ENCODE results near the gene LHX8.

Gene LHX8

DNA sequence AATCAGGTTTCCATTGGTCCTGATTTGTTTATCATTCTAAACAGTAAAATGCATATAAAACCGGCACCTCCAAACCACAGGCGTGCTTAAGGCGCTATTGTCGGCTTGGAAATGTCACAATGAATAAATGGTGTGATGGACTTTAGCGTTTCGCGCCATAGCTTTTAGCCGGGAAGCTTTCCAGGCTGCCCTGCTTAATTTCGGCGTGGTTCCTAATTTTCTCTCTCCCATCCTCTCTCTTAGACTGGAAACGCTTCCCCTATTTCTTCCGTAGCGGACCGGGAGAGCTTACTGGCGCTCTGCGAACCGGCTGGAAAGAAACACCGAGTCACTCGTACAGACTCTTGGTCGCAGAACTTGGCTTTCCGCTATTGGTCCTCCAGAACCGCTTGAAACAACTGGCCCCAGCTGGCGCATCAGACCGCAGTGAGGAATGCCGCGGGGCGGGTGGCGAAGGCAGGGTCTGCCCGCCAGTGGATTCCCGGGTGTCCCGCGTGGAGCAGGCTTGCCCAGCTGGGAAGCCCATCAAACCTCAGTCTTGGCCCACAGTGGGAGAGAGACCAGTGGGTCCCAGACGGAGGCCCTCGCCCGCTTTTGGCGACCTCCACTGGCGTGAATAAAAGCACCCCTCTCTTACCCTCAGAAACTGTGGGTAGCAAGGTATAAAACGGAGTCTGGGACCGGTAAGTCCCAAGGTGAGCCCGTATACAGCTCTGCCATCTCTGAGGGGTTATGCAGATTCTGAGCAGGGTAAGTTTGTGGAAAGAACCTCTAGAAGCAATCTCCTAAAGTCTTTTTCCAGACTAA lies 4.0 kb upstream of the LHX8 start:
- no peak for TF ChIP-seq ZNF544 (tag by site-specific recombination; IDR thresholded peaks at IDR 0.05)
- Histone ChIP-seq H3K36me3 (ENCODE audit: control insufficient read depth in 2 of 2, insufficient read depth in 1 of 2, low read length in 2 of 2) (no peaks in the 10 kb centered on the region), H3K4me3 (ENCODE audit: low read depth, low read length) (no peak overlapping the region), H3K9me3 (ENCODE audit: control insufficient read depth, insufficient read depth, low read depth, low read length) (no peaks in the 10 kb centered on the region), H3K4me1 (ENCODE audit: control insufficient read depth, insufficient read depth, low read length) (no peaks in the 10 kb centered on the region), H3K27ac (ENCODE audit: extremely low read depth, low read depth, low read length) (no peak overlapping the region)
- ChIA-PET CTCF (no interaction called here), POLR2A (no interaction called here)

DNA sequence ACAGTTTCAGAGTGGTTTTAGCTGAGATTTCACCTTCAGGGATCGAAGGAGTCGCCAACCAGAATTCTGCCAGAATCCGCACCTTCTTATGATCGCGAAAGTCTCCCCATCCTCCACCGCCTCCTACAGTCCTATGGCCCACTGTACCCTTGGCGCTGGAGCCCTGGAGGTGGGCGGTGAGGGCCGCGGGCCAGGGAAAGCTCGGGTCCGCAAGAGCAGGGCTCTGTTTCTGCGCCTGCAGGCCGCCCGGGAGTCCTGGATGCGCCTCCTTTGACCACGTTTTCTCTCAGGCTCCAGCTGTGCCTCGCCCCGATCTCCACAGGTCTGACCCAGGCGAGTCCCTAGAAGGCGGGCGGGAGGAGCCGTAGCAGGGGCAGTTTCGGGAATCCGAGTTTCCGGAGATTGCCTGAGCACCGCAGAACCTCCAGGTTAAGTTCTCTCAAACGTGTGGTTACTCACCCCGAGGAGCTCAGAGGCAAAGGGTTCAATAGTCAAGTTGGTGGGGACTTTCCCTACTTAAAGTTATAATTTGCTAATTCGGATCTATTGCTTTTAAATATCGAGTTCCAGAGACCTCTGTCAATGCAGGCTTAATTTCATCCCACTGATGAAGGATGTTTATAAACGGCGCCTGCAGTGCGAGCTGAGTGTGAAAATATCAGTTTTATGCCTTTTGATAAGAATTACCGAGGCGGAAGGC lies 3.2 kb upstream of the LHX8 start:
- no peak overlapping the region for H3K27ac ChIP-seq (ENCODE audit: extremely low read depth, low read depth, low read length)
- ChIA-PET POLR2A (no interaction called here), CTCF (no interaction called here)
- H3K9me3 ChIP-seq (ENCODE audit: control insufficient read depth, insufficient read depth, low read depth, low read length): no peaks in the 10 kb centered on the region
- H3K4me1 ChIP-seq (ENCODE audit: control insufficient read depth, insufficient read depth, low read length): no peaks in the 10 kb centered on the region
- H3K36me3 ChIP-seq (ENCODE audit: control insufficient read depth in 2 of 2, insufficient read depth in 1 of 2, low read length in 2 of 2): no peaks in the 10 kb centered on the region
- H3K4me3 ChIP-seq (ENCODE audit: low read depth, low read length): no peak overlapping the region
- TF ChIP-seq ZBTB7A (tag by site-specific recombination; IDR thresholded peaks at IDR 0.05; ENCODE audit: low read depth) (no peak), ZNF585B (tag by site-specific recombination; IDR thresholded peaks at IDR 0.05) (no peak), ZNF670 (tag by site-specific recombination; IDR thresholded peaks at IDR 0.05; ENCODE audit: low read depth) (no peak)
- TF ChIP-seq, protein P1, sequence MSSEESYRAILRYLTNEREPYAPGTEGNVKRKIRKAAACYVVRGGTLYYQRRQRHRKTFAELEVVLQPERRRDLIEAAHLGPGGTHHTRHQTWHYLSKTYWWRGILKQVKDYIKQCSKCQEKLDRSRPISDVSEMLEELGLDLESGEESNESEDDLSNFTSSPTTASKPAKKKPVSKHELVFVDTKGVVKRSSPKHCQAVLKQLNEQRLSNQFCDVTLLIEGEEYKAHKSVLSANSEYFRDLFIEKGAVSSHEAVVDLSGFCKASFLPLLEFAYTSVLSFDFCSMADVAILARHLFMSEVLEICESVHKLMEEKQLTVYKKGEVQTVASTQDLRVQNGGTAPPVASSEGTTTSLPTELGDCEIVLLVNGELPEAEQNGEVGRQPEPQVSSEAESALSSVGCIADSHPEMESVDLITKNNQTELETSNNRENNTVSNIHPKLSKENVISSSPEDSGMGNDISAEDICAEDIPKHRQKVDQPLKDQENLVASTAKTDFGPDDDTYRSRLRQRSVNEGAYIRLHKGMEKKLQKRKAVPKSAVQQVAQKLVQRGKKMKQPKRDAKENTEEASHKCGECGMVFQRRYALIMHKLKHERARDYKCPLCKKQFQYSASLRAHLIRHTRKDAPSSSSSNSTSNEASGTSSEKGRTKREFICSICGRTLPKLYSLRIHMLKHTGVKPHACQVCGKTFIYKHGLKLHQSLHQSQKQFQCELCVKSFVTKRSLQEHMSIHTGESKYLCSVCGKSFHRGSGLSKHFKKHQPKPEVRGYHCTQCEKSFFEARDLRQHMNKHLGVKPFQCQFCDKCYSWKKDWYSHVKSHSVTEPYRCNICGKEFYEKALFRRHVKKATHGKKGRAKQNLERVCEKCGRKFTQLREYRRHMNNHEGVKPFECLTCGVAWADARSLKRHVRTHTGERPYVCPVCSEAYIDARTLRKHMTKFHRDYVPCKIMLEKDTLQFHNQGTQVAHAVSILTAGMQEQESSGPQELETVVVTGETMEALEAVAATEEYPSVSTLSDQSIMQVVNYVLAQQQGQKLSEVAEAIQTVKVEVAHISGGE (tag by site-specific recombination; conservative IDR thresholded peaks at IDR 0.05; ENCODE audit: low read depth): no peak

DNA sequence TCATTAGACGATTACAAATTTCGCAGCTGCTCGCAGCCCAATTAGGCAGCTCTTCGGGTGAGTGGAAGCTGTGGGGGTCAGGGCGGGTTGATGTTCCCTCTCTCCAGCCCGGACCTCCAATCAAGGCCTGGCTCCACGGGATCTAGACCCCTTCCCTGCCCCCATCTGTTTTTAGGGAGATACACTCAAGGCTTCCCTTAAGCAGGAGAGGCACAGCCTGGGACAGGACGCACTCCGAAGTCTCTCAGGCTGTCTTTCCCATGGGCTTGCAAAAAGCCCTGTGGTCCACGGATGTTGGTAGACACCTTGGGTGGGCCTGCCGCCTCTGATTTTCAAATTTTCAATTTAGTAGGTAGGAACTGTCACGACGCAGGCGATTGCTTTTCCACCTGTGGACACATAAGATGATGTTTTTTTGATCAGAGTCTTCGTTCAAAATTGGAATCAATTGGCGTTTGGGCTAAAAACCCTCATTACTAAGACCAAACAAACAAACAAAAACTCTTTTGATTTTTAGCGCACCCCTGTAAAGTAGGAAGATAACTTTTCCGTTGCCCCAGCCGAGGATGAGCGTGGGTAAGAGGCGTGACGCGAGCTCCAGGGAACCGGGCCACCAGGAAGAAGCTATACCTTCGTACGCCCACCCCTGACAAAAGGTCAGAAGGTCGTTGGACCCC lies 2.5 kb upstream of the LHX8 start:
- Histone ChIP-seq H3K4me1 (ENCODE audit: control insufficient read depth, insufficient read depth, low read length) (no peaks in the 10 kb centered on the region), H3K36me3 (ENCODE audit: control insufficient read depth in 2 of 2, insufficient read depth in 1 of 2, low read length in 2 of 2) (no peaks in the 10 kb centered on the region), H3K4me3 (ENCODE audit: low read depth, low read length) (no peak overlapping the region), H3K27ac (ENCODE audit: extremely low read depth, low read depth, low read length) (no peak overlapping the region), H3K9me3 (ENCODE audit: control insufficient read depth, insufficient read depth, low read depth, low read length) (no peaks in the 10 kb centered on the region)
- ChIA-PET POLR2A (no interaction called here), CTCF (no interaction called here)
- TF ChIP-seq ZNF558 (tag by site-specific recombination; IDR thresholded peaks at IDR 0.05): no peak
- no peak for TF ChIP-seq HOXD13 (CRISPR knock-in tag; IDR thresholded peaks at IDR 0.05; ENCODE audit: borderline replicate concordance)
- TF ChIP-seq ZNF155 (tag by site-specific recombination; IDR thresholded peaks at IDR 0.05): no peak
- no peak for TF ChIP-seq ZSCAN23 (tag by site-specific recombination; IDR thresholded peaks at IDR 0.05)
- TF ChIP-seq, protein P2, sequence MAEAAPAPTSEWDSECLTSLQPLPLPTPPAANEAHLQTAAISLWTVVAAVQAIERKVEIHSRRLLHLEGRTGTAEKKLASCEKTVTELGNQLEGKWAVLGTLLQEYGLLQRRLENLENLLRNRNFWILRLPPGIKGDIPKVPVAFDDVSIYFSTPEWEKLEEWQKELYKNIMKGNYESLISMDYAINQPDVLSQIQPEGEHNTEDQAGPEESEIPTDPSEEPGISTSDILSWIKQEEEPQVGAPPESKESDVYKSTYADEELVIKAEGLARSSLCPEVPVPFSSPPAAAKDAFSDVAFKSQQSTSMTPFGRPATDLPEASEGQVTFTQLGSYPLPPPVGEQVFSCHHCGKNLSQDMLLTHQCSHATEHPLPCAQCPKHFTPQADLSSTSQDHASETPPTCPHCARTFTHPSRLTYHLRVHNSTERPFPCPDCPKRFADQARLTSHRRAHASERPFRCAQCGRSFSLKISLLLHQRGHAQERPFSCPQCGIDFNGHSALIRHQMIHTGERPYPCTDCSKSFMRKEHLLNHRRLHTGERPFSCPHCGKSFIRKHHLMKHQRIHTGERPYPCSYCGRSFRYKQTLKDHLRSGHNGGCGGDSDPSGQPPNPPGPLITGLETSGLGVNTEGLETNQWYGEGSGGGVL (tag by site-specific recombination; IDR thresholded peaks at IDR 0.05): no peak
- no peak for TF ChIP-seq OSR2 (tag by site-specific recombination; IDR thresholded peaks at IDR 0.05)
- TF ChIP-seq ZSCAN30 (tag by site-specific recombination; IDR thresholded peaks at IDR 0.05): no peak
- no peak for TF ChIP-seq ZNF302 (tag by site-specific recombination; IDR thresholded peaks at IDR 0.05; ENCODE audit: low read depth)
- no peak for TF ChIP-seq ZNF169 (tag by site-specific recombination; IDR thresholded peaks at IDR 0.05)
- TF ChIP-seq, protein P3, sequence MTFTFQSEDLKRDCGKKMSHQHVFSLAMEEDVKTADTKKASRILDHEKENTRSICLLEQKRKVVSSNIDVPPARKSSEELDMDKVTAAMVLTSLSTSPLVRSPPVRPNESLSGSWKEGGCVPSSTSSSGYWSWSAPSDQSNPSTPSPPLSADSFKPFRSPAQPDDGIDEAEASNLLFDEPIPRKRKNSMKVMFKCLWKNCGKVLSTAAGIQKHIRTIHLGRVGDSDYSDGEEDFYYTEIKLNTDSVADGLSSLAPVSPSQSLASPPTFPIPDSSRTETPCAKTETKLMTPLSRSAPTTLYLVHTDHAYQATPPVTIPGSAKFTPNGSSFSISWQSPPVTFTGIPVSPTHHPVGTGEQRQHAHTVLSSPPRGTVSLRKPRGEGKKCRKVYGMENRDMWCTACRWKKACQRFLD (tag by site-specific recombination; IDR thresholded peaks at IDR 0.05): no peak
- TF ChIP-seq ZBTB48 (tag by site-specific recombination; IDR thresholded peaks at IDR 0.05): no peak
- TF ChIP-seq, protein P4, sequence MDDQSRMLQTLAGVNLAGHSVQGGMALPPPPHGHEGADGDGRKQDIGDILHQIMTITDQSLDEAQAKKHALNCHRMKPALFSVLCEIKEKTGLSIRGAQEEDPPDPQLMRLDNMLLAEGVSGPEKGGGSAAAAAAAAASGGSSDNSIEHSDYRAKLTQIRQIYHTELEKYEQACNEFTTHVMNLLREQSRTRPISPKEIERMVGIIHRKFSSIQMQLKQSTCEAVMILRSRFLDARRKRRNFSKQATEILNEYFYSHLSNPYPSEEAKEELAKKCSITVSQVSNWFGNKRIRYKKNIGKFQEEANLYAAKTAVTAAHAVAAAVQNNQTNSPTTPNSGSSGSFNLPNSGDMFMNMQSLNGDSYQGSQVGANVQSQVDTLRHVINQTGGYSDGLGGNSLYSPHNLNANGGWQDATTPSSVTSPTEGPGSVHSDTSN (CRISPR knock-in tag; IDR thresholded peaks at IDR 0.05): no peak
- TF ChIP-seq, protein P5, sequence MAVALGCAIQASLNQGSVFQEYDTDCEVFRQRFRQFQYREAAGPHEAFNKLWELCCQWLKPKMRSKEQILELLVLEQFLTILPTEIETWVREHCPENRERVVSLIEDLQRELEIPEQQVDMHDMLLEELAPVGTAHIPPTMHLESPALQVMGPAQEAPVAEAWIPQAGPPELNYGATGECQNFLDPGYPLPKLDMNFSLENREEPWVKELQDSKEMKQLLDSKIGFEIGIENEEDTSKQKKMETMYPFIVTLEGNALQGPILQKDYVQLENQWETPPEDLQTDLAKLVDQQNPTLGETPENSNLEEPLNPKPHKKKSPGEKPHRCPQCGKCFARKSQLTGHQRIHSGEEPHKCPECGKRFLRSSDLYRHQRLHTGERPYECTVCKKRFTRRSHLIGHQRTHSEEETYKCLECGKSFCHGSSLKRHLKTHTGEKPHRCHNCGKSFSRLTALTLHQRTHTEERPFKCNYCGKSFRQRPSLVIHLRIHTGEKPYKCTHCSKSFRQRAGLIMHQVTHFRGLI (tag by site-specific recombination; IDR thresholded peaks at IDR 0.05): no peak
- TF ChIP-seq ZNF777 (tag by site-specific recombination; IDR thresholded peaks at IDR 0.05; ENCODE audit: borderline replicate concordance): no peak
